Measurements from ENCODE around the gene AQP3. TPM values are rescaled to one million over a fixed set of nuclear protein-coding genes. Genes with fewer than 3 reads are reported as not detected.
A peak's percentile ranks its signal among the peaks of the same experiment; 100 is the strongest.

The AQP3 gene
- total RNA-seq, 4 donors from 2014 or later, result 7.1 to 15.3 (median 12.4) TPM

DNA sequence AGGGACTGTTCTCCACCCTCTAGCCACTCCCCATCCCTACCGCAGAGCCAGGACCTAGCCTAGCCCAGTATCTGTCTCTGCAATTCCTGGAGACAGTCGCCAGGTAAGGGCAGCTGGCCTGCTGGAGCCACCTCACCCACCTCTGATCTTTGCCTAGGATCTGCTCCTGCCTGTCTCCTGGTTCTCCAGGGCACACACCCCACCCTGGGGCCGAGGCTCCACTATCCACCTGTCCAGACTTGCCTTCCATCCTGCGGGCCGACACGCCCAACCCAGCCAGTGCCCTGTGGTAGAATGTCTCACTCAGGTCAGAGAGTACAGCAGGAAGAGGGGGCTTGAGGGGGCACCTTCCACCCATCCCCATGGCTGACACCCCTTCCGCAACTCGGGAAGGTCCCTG is 29.3 kb downstream of the AQP3 start:
- intact Hi-C loops (cut with DNase I; ENCODE audit: low total_unique reads), result loop anchor here (5.0 kb wide), 1 partner anchor 41 kb away; no protein-coding TSS in a partner anchor
- DNase-seq, result peak; percentile 38
- no peak for TF ChIP-seq POLR2A (IDR thresholded peaks at IDR 0.05)
- TF ChIP-seq POLR2AphosphoS5 (IDR thresholded peaks at IDR 0.05), result no peak
- in situ Hi-C loops (cut with MboI; ENCODE audit: low pct_ligation_motif_present in 1 of 4, low pct_unique_long_range_greater_than_20kb in 1 of 4, low sequenced_read_pairs in 3 of 4), result loop anchor here in 1 of 4 donors (5.0 kb wide), 1 partner anchor 44 kb away; no protein-coding TSS in a partner anchor
- no peaks in the 10 kb centered on the region for H3K27me3 ChIP-seq
- H3K4me3 ChIP-seq, result no peak overlapping the region
- 81% methylated on average over 8 of the region's 8 CpGs; no CpG with 5 or more reads in 1 of the 2 donors for WGBS, 2 donors (ENCODE audit: low coverage in 1 of 2)
- peak overlapping the region in 2 of 4 donors; percentile 22 to 60 for H3K27ac ChIP-seq
- H3K4me1 ChIP-seq, result peaks cover 7 to 38% (median 21%) of the 10 kb centered on the region in 4 donors
- H3K36me3 ChIP-seq, result no peaks in the 10 kb centered on the region
- no peaks in the 10 kb centered on the region for H3K9me3 ChIP-seq

GRCh38 chr9:33416996-33417395 is 30.4 kb downstream of the AQP3 start:
- Histone ChIP-seq H3K36me3 (no peaks in the 10 kb centered on the region), H3K27me3 (no peaks in the 10 kb centered on the region), H3K4me3 (no peak overlapping the region), H3K4me1 (peaks cover 7 to 38% (median 21%) of the 10 kb centered on the region in 4 donors), H3K9me3 (no peaks in the 10 kb centered on the region), H3K27ac (peak overlapping the region in 2 of 4 donors; percentile 51 to 60)
- intact Hi-C loops (cut with DNase I; ENCODE audit: low total_unique reads), result loop anchor here (5.0 kb wide), 1 partner anchor 40 kb away; no protein-coding TSS in a partner anchor
- TF ChIP-seq EP300 (IDR thresholded peaks at IDR 0.05; ENCODE audit: low read depth), result no peak
- TF ChIP-seq CTCF (IDR thresholded peaks at IDR 0.05), result no peak
- TF ChIP-seq POLR2A (IDR thresholded peaks at IDR 0.05), result no peak
- no peak for TF ChIP-seq POLR2AphosphoS5 (IDR thresholded peaks at IDR 0.05)
- in situ Hi-C loops (cut with MboI; ENCODE audit: low pct_ligation_motif_present in 1 of 4, low pct_unique_long_range_greater_than_20kb in 1 of 4, low sequenced_read_pairs in 3 of 4), result loop anchor here in 1 of 4 donors (5.0 kb wide), 1 partner anchor 45 kb away; no protein-coding TSS in a partner anchor
- DNase-seq, result no peak
- 61% methylated on average over 5 of the region's 5 CpGs; no CpG with 5 or more reads in 1 of the 2 donors for WGBS, 2 donors (ENCODE audit: low coverage in 1 of 2)

GRCh38 chr9:33415501-33416038 is 31.8 kb downstream of the AQP3 start:
- Histone ChIP-seq H3K27me3 (no peaks in the 10 kb centered on the region), H3K9me3 (no peaks in the 10 kb centered on the region), H3K27ac (peak overlapping the region in 3 of 4 donors; percentile 33 to 55 (median 54)), H3K4me3 (no peak overlapping the region), H3K36me3 (no peaks in the 10 kb centered on the region), H3K4me1 (peaks cover 7 to 38% (median 21%) of the 10 kb centered on the region in 4 donors)
- TF ChIP-seq CTCF (IDR thresholded peaks at IDR 0.05), result peak; percentile 70 to 86 (median 77)
- TF ChIP-seq POLR2AphosphoS5 (IDR thresholded peaks at IDR 0.05), result no peak
- 13% methylated on average over 9 of the region's 9 CpGs; no CpG with 5 or more reads in 1 of the 2 donors for WGBS, 2 donors (ENCODE audit: low coverage in 1 of 2)
- DNase-seq, result peak; percentile 91
- intact Hi-C loops (cut with DNase I; ENCODE audit: low total_unique reads) (loop anchor here (5.0 kb wide), 1 partner anchor 38 kb away; no protein-coding TSS in a partner anchor), in situ Hi-C loops (cut with MboI; ENCODE audit: low pct_ligation_motif_present in 1 of 4, low pct_unique_long_range_greater_than_20kb in 1 of 4, low sequenced_read_pairs in 3 of 4) (loop anchor here in 1 of 4 donors (5.0 kb wide), 1 partner anchor 47 kb away; no protein-coding TSS in a partner anchor)

- in situ Hi-C loops (cut with MboI; ENCODE audit: low pct_ligation_motif_present in 1 of 4, low pct_unique_long_range_greater_than_20kb in 1 of 4, low sequenced_read_pairs in 3 of 4) (loop anchor here in 1 of 4 donors (5.0 kb wide), 1 partner anchor 47 kb away; no protein-coding TSS in a partner anchor), intact Hi-C loops (cut with DNase I; ENCODE audit: low total_unique reads) (loop anchor here (5.0 kb wide), 1 partner anchor 38 kb away; no protein-coding TSS in a partner anchor)
- no peaks in the 10 kb centered on the region for H3K36me3 ChIP-seq
- peak overlapping the region in 3 of 4 donors; percentile 17 to 54 (median 51) for H3K27ac ChIP-seq
- DNase-seq, result no peak
- no peaks in the 10 kb centered on the region for H3K9me3 ChIP-seq
- H3K4me1 ChIP-seq, result peaks cover 7 to 38% (median 21%) of the 10 kb centered on the region in 4 donors
- H3K27me3 ChIP-seq, result no peaks in the 10 kb centered on the region
- no peak for TF ChIP-seq EP300 (IDR thresholded peaks at IDR 0.05; ENCODE audit: low read depth)
- TF ChIP-seq CTCF (IDR thresholded peaks at IDR 0.05), result no peak
- no peak for TF ChIP-seq POLR2AphosphoS5 (IDR thresholded peaks at IDR 0.05)
- TF ChIP-seq POLR2A (IDR thresholded peaks at IDR 0.05), result no peak
- WGBS, 2 donors (ENCODE audit: low coverage in 1 of 2), result 38 to 100% methylated on average over 1 to 10 of the region's 13 CpGs
- H3K4me3 ChIP-seq, result no peak overlapping the region
Measured at GRCh38 chr9:33414889-33415500, 32.4 kb downstream of the AQP3 start.
